ENCODE results near the gene PCDH9.

DNA sequence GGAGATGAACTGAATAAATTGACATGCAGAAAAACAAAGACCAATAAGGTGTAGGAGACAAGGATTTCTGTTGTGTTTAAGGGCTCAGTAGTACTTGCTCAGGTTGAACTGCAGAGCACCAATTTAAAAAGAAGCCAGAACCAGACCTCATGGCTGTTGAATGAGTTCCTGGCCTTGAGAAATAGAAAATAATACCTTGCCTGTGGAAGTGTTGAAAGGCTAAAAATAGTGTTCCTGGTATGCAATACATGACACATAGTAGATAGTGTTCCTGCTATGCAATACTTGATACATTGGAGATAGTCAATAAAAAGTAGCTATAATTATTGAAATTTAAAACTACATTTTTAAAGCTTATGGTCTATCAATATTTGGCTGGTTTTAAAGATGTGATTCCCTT is 595.8 kb downstream of the PCDH9 start:
- TF ChIP-seq, protein P1, sequence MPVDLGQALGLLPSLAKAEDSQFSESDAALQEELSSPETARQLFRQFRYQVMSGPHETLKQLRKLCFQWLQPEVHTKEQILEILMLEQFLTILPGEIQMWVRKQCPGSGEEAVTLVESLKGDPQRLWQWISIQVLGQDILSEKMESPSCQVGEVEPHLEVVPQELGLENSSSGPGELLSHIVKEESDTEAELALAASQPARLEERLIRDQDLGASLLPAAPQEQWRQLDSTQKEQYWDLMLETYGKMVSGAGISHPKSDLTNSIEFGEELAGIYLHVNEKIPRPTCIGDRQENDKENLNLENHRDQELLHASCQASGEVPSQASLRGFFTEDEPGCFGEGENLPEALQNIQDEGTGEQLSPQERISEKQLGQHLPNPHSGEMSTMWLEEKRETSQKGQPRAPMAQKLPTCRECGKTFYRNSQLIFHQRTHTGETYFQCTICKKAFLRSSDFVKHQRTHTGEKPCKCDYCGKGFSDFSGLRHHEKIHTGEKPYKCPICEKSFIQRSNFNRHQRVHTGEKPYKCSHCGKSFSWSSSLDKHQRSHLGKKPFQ (CRISPR knock-in tag; IDR thresholded peaks at IDR 0.05; ENCODE audit: insufficient replicate concordance), result no peak
- TF ChIP-seq, protein P2, sequence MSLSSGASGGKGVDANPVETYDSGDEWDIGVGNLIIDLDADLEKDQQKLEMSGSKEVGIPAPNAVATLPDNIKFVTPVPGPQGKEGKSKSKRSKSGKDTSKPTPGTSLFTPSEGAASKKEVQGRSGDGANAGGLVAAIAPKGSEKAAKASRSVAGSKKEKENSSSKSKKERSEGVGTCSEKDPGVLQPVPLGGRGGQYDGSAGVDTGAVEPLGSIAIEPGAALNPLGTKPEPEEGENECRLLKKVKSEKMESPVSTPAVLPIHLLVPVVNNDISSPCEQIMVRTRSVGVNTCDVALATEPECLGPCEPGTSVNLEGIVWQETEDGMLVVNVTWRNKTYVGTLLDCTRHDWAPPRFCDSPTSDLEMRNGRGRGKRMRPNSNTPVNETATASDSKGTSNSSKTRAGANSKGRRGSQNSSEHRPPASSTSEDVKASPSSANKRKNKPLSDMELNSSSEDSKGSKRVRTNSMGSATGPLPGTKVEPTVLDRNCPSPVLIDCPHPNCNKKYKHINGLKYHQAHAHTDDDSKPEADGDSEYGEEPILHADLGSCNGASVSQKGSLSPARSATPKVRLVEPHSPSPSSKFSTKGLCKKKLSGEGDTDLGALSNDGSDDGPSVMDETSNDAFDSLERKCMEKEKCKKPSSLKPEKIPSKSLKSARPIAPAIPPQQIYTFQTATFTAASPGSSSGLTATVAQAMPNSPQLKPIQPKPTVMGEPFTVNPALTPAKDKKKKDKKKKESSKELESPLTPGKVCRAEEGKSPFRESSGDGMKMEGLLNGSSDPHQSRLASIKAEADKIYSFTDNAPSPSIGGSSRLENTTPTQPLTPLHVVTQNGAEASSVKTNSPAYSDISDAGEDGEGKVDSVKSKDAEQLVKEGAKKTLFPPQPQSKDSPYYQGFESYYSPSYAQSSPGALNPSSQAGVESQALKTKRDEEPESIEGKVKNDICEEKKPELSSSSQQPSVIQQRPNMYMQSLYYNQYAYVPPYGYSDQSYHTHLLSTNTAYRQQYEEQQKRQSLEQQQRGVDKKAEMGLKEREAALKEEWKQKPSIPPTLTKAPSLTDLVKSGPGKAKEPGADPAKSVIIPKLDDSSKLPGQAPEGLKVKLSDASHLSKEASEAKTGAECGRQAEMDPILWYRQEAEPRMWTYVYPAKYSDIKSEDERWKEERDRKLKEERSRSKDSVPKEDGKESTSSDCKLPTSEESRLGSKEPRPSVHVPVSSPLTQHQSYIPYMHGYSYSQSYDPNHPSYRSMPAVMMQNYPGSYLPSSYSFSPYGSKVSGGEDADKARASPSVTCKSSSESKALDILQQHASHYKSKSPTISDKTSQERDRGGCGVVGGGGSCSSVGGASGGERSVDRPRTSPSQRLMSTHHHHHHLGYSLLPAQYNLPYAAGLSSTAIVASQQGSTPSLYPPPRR (CRISPR knock-in tag; IDR thresholded peaks at IDR 0.05; ENCODE audit: borderline replicate concordance), result no peak
- TF ChIP-seq SAP130 (CRISPR knock-in tag; IDR thresholded peaks at IDR 0.05; ENCODE audit: low read depth) (no peak), GABPB1 (CRISPR knock-in tag; IDR thresholded peaks at IDR 0.05) (no peak), RFX5 (IDR thresholded peaks at IDR 0.05; ENCODE audit: low read depth, low read length) (no peak), NFYB (CRISPR knock-in tag; IDR thresholded peaks at IDR 0.05) (no peak), NBN (conservative IDR thresholded peaks at IDR 0.05) (no peak), RBM22 (optimal IDR thresholded peaks at IDR 0.05; ENCODE audit: low read length) (no peak)
- TF ChIP-seq, protein P3, sequence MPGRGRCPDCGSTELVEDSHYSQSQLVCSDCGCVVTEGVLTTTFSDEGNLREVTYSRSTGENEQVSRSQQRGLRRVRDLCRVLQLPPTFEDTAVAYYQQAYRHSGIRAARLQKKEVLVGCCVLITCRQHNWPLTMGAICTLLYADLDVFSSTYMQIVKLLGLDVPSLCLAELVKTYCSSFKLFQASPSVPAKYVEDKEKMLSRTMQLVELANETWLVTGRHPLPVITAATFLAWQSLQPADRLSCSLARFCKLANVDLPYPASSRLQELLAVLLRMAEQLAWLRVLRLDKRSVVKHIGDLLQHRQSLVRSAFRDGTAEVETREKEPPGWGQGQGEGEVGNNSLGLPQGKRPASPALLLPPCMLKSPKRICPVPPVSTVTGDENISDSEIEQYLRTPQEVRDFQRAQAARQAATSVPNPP (CRISPR knock-in tag; IDR thresholded peaks at IDR 0.05), result no peak
- TF ChIP-seq, protein P4, sequence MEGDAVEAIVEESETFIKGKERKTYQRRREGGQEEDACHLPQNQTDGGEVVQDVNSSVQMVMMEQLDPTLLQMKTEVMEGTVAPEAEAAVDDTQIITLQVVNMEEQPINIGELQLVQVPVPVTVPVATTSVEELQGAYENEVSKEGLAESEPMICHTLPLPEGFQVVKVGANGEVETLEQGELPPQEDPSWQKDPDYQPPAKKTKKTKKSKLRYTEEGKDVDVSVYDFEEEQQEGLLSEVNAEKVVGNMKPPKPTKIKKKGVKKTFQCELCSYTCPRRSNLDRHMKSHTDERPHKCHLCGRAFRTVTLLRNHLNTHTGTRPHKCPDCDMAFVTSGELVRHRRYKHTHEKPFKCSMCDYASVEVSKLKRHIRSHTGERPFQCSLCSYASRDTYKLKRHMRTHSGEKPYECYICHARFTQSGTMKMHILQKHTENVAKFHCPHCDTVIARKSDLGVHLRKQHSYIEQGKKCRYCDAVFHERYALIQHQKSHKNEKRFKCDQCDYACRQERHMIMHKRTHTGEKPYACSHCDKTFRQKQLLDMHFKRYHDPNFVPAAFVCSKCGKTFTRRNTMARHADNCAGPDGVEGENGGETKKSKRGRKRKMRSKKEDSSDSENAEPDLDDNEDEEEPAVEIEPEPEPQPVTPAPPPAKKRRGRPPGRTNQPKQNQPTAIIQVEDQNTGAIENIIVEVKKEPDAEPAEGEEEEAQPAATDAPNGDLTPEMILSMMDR (CRISPR knock-in tag; IDR thresholded peaks at IDR 0.05), result no peak
- TF ChIP-seq, protein P5, sequence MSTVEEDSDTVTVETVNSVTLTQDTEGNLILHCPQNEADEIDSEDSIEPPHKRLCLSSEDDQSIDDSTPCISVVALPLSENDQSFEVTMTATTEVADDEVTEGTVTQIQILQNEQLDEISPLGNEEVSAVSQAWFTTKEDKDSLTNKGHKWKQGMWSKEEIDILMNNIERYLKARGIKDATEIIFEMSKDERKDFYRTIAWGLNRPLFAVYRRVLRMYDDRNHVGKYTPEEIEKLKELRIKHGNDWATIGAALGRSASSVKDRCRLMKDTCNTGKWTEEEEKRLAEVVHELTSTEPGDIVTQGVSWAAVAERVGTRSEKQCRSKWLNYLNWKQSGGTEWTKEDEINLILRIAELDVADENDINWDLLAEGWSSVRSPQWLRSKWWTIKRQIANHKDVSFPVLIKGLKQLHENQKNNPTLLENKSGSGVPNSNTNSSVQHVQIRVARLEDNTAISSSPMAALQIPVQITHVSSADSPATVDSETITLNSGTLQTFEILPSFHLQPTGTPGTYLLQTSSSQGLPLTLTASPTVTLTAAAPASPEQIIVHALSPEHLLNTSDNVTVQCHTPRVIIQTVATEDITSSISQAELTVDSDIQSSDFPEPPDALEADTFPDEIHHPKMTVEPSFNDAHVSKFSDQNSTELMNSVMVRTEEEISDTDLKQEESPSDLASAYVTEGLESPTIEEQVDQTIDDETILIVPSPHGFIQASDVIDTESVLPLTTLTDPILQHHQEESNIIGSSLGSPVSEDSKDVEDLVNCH (CRISPR knock-in tag; IDR thresholded peaks at IDR 0.05), result no peak
